Retinal pigment epithelial cell (primary cell): ENCODE results near the gene MEF2C.

Experiments used
- DNase-seq: peaks from one replicate; pipeline ENCODE4 v3.0.0-alpha.2; 2010; ENCODE audit warnings: low read depth
- H3K4me3 ChIP-seq: 2 replicates; pipeline ENCODE4 v1.5.1; 2011; ENCODE audit warnings: mild to moderate bottlenecking, low read length, control low read depth, moderate library complexity
- TF ChIP-seq, protein P1 (sequence below): conservative IDR thresholded peaks from 2 replicates; pipeline ENCODE4 v1.5.1; 2011; ENCODE audit warnings: low read depth, low read length, control low read depth, inconsistent platforms

The MEF2C gene

GRCh38 chr5:88683506-88684135, 199.4 kb downstream of the MEF2C start:
- H3K4me3 ChIP-seq: no peak overlapping the region
- TF ChIP-seq, protein P1, sequence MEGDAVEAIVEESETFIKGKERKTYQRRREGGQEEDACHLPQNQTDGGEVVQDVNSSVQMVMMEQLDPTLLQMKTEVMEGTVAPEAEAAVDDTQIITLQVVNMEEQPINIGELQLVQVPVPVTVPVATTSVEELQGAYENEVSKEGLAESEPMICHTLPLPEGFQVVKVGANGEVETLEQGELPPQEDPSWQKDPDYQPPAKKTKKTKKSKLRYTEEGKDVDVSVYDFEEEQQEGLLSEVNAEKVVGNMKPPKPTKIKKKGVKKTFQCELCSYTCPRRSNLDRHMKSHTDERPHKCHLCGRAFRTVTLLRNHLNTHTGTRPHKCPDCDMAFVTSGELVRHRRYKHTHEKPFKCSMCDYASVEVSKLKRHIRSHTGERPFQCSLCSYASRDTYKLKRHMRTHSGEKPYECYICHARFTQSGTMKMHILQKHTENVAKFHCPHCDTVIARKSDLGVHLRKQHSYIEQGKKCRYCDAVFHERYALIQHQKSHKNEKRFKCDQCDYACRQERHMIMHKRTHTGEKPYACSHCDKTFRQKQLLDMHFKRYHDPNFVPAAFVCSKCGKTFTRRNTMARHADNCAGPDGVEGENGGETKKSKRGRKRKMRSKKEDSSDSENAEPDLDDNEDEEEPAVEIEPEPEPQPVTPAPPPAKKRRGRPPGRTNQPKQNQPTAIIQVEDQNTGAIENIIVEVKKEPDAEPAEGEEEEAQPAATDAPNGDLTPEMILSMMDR: peak; percentile 21
- DNase-seq: no peak

- no peak overlapping the region for H3K4me3 ChIP-seq
- DNase-seq: no peak
- TF ChIP-seq, protein P1: no peak
Observed at GRCh38 chr5:88682881-88683361, 200.1 kb downstream of the MEF2C start.

GRCh38 chr5:88682131-88682530, 200.9 kb downstream of the MEF2C start:
- H3K4me3 ChIP-seq: no peak overlapping the region
- no peak for DNase-seq
- TF ChIP-seq, protein P1: no peak

DNA sequence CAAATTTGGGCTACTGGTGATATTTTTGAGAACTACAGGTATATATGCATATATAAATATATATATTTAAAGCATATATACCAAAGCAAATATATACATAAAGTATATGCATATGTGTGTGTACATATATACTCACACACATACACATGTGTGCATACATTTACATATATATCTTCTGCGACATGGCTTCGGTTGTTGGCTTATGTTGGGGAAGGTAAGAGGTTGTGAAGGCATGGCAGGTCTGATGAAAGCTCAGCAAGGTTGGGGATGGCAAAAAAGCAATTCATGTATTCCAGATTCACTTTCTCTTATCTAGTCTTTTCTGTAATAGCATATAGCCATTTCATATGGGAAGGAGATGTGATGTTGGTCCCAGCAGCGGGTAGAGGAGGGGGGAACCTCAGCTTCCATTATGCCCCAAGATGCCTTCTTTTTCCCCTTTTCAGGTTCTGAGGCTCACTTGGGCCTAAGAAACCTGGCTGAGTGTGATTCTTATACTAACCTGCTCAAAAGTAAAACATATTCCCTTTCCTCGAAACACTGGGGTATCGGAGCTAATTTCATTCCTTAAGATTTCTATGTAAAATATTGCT, 201.7 kb downstream of the MEF2C start:
- TF ChIP-seq, protein P1: no peak
- no peak for DNase-seq
- no peak overlapping the region for H3K4me3 ChIP-seq

- no peak for DNase-seq
- TF ChIP-seq, protein P1: peak; percentile 86
- peak overlapping the region; percentile 23 for H3K4me3 ChIP-seq
Observed at GRCh38 chr5:88680253-88681132, 202.5 kb downstream of the MEF2C start.

GRCh38 chr5:88679638-88680037, 203.3 kb downstream of the MEF2C start:
- no peak overlapping the region for H3K4me3 ChIP-seq
- TF ChIP-seq, protein P1: no peak
- DNase-seq: no peak
